Stomach smooth muscle (tissue), 2 donors: ENCODE data around the gene PDYN.

Experiments
- H3K27ac ChIP-seq: one replicate; pipeline ENCODE4 v1.7.0; 2013; ENCODE audit warnings: mild to moderate bottlenecking, low read length, inconsistent platforms
- H3K27me3 ChIP-seq, 2 donors: one replicate each; pipeline ENCODE4 v1.7.0; 2013; ENCODE audit warnings: low read length in 2 of 2; ENCODE audit not compliant: insufficient read depth in 2 of 2, control insufficient read depth in 1 of 2
- H3K36me3 ChIP-seq, 2 donors: one replicate each; pipeline ENCODE4 v1.7.0; 2013; ENCODE audit warnings: low read length in 2 of 2; ENCODE audit not compliant: control insufficient read depth in 2 of 2, insufficient read depth in 2 of 2
- H3K4me1 ChIP-seq: one replicate; pipeline ENCODE4 v1.7.0; 2013; ENCODE audit warnings: low read length; ENCODE audit not compliant: control insufficient read depth, insufficient read depth
- H3K4me3 ChIP-seq, 2 donors: one replicate each; pipeline ENCODE4 v1.7.0; 2013; ENCODE audit warnings: low read length in 2 of 2
- H3K9ac ChIP-seq, 2 donors: one replicate each; pipeline ENCODE4 v1.7.0; 2013; ENCODE audit warnings: low read length in 2 of 2, mild to moderate bottlenecking in 1 of 2
- H3K9me3 ChIP-seq, 2 donors: one replicate each; pipeline ENCODE4 v1.7.0; 2013; ENCODE audit warnings: low read length in 2 of 2; ENCODE audit not compliant: control insufficient read depth in 2 of 2
- donor health status: healthy.
- donor health status: Pancreatic carcinoma.

PDYN gene

GRCh38 chr20:2006452-2007361 is 12.8 kb upstream of the PDYN start:
- H3K9me3 ChIP-seq, result no peaks in the 10 kb centered on the region
- H3K9ac ChIP-seq, result no peak overlapping the region
- H3K27ac ChIP-seq, result no peak overlapping the region
- H3K27me3 ChIP-seq, result peaks cover 7 to 20% of the 10 kb centered on the region in 2 donors
- H3K36me3 ChIP-seq, result no peaks in the 10 kb centered on the region
- no peak overlapping the region for H3K4me3 ChIP-seq
- H3K4me1 ChIP-seq, result no peaks in the 10 kb centered on the region

DNA sequence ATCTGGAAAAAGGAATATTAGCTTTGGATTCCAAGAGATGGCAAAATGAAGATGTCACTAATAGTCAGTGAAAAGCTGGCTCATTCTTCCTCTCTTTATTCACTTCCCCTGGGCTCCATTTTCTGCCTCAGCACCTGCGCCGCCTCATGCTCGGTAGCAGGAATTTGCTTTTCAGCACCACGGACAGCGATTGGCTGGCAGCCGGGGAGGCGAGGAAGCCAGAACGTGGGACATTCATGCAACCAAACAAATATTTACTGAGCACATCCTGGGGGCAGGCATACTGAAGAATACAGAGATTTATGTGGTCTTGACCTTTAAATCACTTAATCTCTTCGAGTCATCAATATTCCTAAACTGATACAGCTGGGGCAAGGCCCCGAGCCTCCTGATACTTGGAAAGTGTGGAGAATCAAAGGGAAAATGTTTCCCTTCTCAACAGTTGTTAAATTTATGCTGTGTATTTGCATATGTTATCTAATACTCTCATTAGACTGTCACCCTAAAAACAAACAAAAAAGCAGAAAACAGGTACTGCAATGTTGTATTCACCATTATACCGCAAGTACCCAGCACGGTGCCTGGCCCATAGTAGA is 12.1 kb upstream of the PDYN start:
- Histone ChIP-seq H3K4me3 (no peak overlapping the region), H3K9ac (no peak overlapping the region), H3K4me1 (no peaks in the 10 kb centered on the region), H3K9me3 (no peaks in the 10 kb centered on the region), H3K27ac (no peak overlapping the region), H3K27me3 (peaks cover 7 to 20% of the 10 kb centered on the region in 2 donors), H3K36me3 (no peaks in the 10 kb centered on the region)

- Histone ChIP-seq H3K4me3 (no peak overlapping the region), H3K9me3 (no peaks in the 10 kb centered on the region), H3K4me1 (no peaks in the 10 kb centered on the region), H3K36me3 (no peaks in the 10 kb centered on the region), H3K27me3 (peaks cover 7 to 23% of the 10 kb centered on the region in 2 donors), H3K9ac (no peak overlapping the region), H3K27ac (no peak overlapping the region)
These were observed 11.5 kb upstream of the PDYN start for GRCh38 chr20:2005359-2005758.

DNA sequence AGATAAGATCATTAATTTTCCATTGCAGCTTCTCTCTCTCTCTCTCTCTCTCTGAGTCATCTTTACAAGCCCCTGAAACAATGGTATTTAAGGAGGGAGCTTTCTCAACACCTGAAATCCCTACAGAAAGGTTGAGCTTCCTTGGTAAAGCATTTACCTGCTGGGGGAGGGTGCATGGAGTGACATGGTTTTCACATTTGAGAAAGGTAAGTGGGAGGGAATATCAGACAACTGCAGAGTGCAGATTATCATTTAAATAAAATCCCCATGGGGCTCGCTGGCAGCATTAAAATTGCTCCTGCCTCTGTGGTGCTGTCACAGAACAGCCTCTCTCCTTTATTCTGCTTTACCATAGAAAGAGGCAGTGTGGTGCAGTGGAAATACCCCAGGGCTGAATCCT is 10.3 kb upstream of the PDYN start:
- Histone ChIP-seq H3K36me3 (no peaks in the 10 kb centered on the region), H3K4me3 (no peak overlapping the region), H3K4me1 (no peaks in the 10 kb centered on the region), H3K27ac (no peak overlapping the region), H3K9me3 (no peaks in the 10 kb centered on the region), H3K27me3 (peaks cover 7 to 21% of the 10 kb centered on the region in 2 donors), H3K9ac (no peak overlapping the region)

DNA sequence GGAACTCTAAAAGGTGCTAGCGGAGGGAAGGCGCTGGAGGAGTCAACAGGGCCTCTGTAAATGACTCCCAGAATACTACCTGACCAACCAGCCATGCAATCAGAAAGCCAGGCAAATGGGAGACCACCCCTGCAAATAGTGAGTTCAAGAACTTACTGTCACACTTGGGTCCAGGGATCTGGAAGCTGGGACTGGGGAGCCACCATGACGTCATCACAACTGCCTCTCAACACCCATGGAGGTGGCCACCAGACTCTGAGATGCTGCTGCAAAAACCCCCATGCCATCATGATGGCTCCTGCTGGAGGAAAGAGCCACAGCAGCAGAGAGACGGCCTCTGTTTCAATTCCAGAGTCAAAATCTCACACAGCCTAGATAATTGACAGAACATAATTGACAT is 8.5 kb upstream of the PDYN start:
- H3K27me3 ChIP-seq, result peaks cover 12 to 25% of the 10 kb centered on the region in 2 donors

GRCh38 chr20:2001119-2001518 is 7.3 kb upstream of the PDYN start:
- Histone ChIP-seq H3K36me3 (no peaks in the 10 kb centered on the region), H3K4me3 (no peak overlapping the region), H3K9me3 (no peaks in the 10 kb centered on the region), H3K27ac (no peak overlapping the region), H3K4me1 (no peaks in the 10 kb centered on the region), H3K9ac (no peak overlapping the region), H3K27me3 (peaks cover 13 to 24% of the 10 kb centered on the region in 2 donors)

More for the DNA sequence above, 8.5 kb upstream of the PDYN start:
- Histone ChIP-seq H3K4me3 (no peak overlapping the region), H3K4me1 (no peaks in the 10 kb centered on the region), H3K27ac (no peak overlapping the region), H3K36me3 (no peaks in the 10 kb centered on the region), H3K9ac (no peak overlapping the region), H3K9me3 (no peaks in the 10 kb centered on the region)

DNA sequence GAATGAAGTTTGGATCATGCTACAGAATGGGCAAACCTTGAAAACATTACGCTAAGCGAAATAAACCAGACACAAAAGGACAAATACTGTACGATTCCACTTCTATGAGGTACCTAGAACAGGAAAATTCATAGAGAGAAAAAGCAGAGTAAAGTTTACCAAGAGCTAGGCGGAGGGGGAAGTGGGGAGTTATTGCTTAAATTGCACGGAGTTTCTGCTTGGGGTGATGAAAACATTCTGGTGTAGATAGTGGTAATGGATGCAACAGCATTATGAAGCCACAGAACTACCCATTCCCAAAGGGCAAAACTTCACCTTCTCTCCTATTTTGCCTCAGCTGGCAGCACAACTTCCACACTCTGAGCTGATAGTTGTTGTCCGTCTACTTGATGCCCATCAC is 6.4 kb upstream of the PDYN start:
- Histone ChIP-seq H3K4me1 (no peaks in the 10 kb centered on the region), H3K27me3 (peaks cover 13 to 24% of the 10 kb centered on the region in 2 donors), H3K4me3 (no peak overlapping the region), H3K36me3 (no peaks in the 10 kb centered on the region), H3K27ac (no peak overlapping the region), H3K9me3 (no peaks in the 10 kb centered on the region), H3K9ac (no peak overlapping the region)

GRCh38 chr20:1998715-1999114 is 4.9 kb upstream of the PDYN start:
- no peak overlapping the region for H3K4me3 ChIP-seq
- H3K9me3 ChIP-seq, result no peaks in the 10 kb centered on the region
- no peaks in the 10 kb centered on the region for H3K36me3 ChIP-seq
- no peak overlapping the region for H3K9ac ChIP-seq
- peaks cover 13 to 23% of the 10 kb centered on the region in 2 donors for H3K27me3 ChIP-seq
- H3K27ac ChIP-seq, result no peak overlapping the region
- H3K4me1 ChIP-seq, result no peaks in the 10 kb centered on the region

DNA sequence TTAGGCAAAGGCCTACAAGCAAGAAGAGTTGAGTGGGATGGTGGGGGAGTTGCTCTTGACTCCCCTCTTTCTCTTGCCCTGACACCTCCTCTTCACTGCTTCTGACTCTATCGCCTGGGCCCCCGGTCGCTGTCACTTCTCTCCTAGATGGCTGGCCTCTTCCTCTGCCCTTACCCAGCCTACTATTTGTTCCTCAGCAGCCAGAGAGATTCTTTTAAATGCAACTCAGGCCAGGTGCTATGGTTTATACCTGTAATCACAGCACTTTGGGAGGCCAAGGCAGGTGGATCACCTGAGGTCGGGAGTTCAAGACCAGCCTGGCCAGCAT is 4.3 kb upstream of the PDYN start:
- no peak overlapping the region for H3K9ac ChIP-seq
- no peaks in the 10 kb centered on the region for H3K9me3 ChIP-seq
- H3K27me3 ChIP-seq, result peaks cover 11 to 26% of the 10 kb centered on the region in 2 donors
- H3K36me3 ChIP-seq, result no peaks in the 10 kb centered on the region
- no peak overlapping the region for H3K4me3 ChIP-seq
- no peaks in the 10 kb centered on the region for H3K4me1 ChIP-seq
- H3K27ac ChIP-seq, result no peak overlapping the region

GRCh38 chr20:1997483-1998192 is 3.8 kb upstream of the PDYN start:
- Histone ChIP-seq H3K4me1 (no peaks in the 10 kb centered on the region), H3K36me3 (no peaks in the 10 kb centered on the region), H3K27me3 (peaks cover 11 to 26% of the 10 kb centered on the region in 2 donors), H3K9me3 (no peaks in the 10 kb centered on the region), H3K9ac (no peak overlapping the region), H3K4me3 (no peak overlapping the region), H3K27ac (no peak overlapping the region)
